ENCODE data around the gene FCER2. TPM values are rescaled to one million over a fixed set of nuclear protein-coding genes. Genes with fewer than 3 reads are reported as not detected.

The FCER2 gene
- total RNA-seq, 1 donor from 2014 or later = not detected

GRCh38 chr19:7689165-7689564, 12.8 kb downstream of the FCER2 start:
- H3K36me3 Mint-ChIP-seq = peaks cover 5% of the 10 kb centered on the region
- TF ChIP-seq CTCF (IDR thresholded peaks at IDR 0.05; ENCODE audit: unreplicated experiment) = no peak
- H3K4me3 Mint-ChIP-seq = no peak overlapping the region
- no peak overlapping the region for H3K27ac Mint-ChIP-seq
- no peak for DNase-seq (ENCODE audit: low spot score in 2 of 2, unreplicated experiment in 2 of 2)
- H3K27me3 Mint-ChIP-seq (ENCODE audit: low read depth) = no peaks in the 10 kb centered on the region
- H3K4me1 Mint-ChIP-seq = peaks cover 11% of the 10 kb centered on the region
- H3K9me3 Mint-ChIP-seq = no peaks in the 10 kb centered on the region

- no peaks in the 10 kb centered on the region for H3K9me3 Mint-ChIP-seq
Observed at GRCh38 chr19:7687177-7687576, 14.8 kb downstream of the FCER2 start.

GRCh38 chr19:7685546-7686445, 16.1 kb downstream of the FCER2 start:
- Mint-ChIP-seq H3K36me3 (peaks cover 13% of the 10 kb centered on the region), H3K27ac (peak overlapping the region; percentile 4), H3K4me1 (peaks cover 14% of the 10 kb centered on the region), H3K27me3 (ENCODE audit: low read depth) (no peaks in the 10 kb centered on the region), H3K4me3 (no peak overlapping the region), H3K9me3 (no peaks in the 10 kb centered on the region)
- no peak for DNase-seq (ENCODE audit: low spot score in 2 of 2, unreplicated experiment in 2 of 2)
- TF ChIP-seq CTCF (IDR thresholded peaks at IDR 0.05; ENCODE audit: unreplicated experiment) = no peak

More at GRCh38 chr19:7687177-7687576, 14.8 kb downstream of the FCER2 start:
- no peak for TF ChIP-seq CTCF (IDR thresholded peaks at IDR 0.05; ENCODE audit: unreplicated experiment)
- no peak overlapping the region for H3K27ac Mint-ChIP-seq
- no peak overlapping the region for H3K4me3 Mint-ChIP-seq
- H3K4me1 Mint-ChIP-seq = peaks cover 11% of the 10 kb centered on the region
- no peaks in the 10 kb centered on the region for H3K27me3 Mint-ChIP-seq (ENCODE audit: low read depth)
- H3K36me3 Mint-ChIP-seq = peaks cover 13% of the 10 kb centered on the region
- no peak for DNase-seq (ENCODE audit: low spot score in 2 of 2, unreplicated experiment in 2 of 2)

- peaks cover 18% of the 10 kb centered on the region for H3K27me3 Mint-ChIP-seq (ENCODE audit: low read depth)
- TF ChIP-seq CTCF (IDR thresholded peaks at IDR 0.05; ENCODE audit: unreplicated experiment) = no peak
- H3K9me3 Mint-ChIP-seq = no peaks in the 10 kb centered on the region
- H3K4me3 Mint-ChIP-seq = peak overlapping the region; percentile 84
- no peak for DNase-seq (ENCODE audit: low spot score in 2 of 2, unreplicated experiment in 2 of 2)
- peaks cover 13% of the 10 kb centered on the region for H3K36me3 Mint-ChIP-seq
- no peak overlapping the region for H3K27ac Mint-ChIP-seq
- peaks cover 17% of the 10 kb centered on the region for H3K4me1 Mint-ChIP-seq
Observed at GRCh38 chr19:7682175-7682855, 19.6 kb downstream of the FCER2 start.

GRCh38 chr19:7681340-7682174, 20.4 kb downstream of the FCER2 start:
- peak overlapping the region; percentile 84 for H3K4me3 Mint-ChIP-seq
- peaks cover 25% of the 10 kb centered on the region for H3K27me3 Mint-ChIP-seq (ENCODE audit: low read depth)
- peaks cover 17% of the 10 kb centered on the region for H3K4me1 Mint-ChIP-seq
- peaks cover 13% of the 10 kb centered on the region for H3K36me3 Mint-ChIP-seq
- DNase-seq (ENCODE audit: low spot score in 2 of 2, unreplicated experiment in 2 of 2) = peak in 1 of 2 experiments; percentile 63
- peak overlapping the region; percentile 87 for H3K27ac Mint-ChIP-seq
- TF ChIP-seq CTCF (IDR thresholded peaks at IDR 0.05; ENCODE audit: unreplicated experiment) = no peak
- no peaks in the 10 kb centered on the region for H3K9me3 Mint-ChIP-seq
